K562 (cell line): ENCODE data around the gene CNOT1. TPM values are rescaled to one million over a fixed set of nuclear protein-coding genes. Genes with fewer than 3 reads are reported as not detected.

ENCODE experiments used
- ATF7 ChIP-seq: fragments of 450-650 bp; IDR thresholded peaks from 2 replicates; pipeline ENCODE4 v1.7.1; 2014; ENCODE audit warnings: mild to moderate bottlenecking, moderate library complexity
- GMEB1 ChIP-seq: fragments of 250-450 bp; sonication (Bioruptor Pico); IDR thresholded peaks from 2 replicates; pipeline ENCODE4 v1.4.0; 2020; ENCODE audit warnings: mild to moderate bottlenecking
- HDAC8 ChIP-seq: fragments of 450-650 bp; IDR thresholded peaks from 2 replicates; pipeline ENCODE4 v1.6.1; 2016; ENCODE audit warnings: mild to moderate bottlenecking, missing genetic modification characterization, moderate library complexity, missing compliant biosample characterization
- L3MBTL2 ChIP-seq: fragments of 450-650 bp; IDR thresholded peaks from 2 replicates; pipeline ENCODE4 v1.6.1; 2016; ENCODE audit warnings: mild to moderate bottlenecking, moderate library complexity
- MECOM ChIP-seq: fragments of 250-450 bp; sonication (Bioruptor Pico); IDR thresholded peaks from 2 replicates; pipeline ENCODE4 v1.8.0; 2022; ENCODE audit warnings: inconsistent platforms
- MGA ChIP-seq: fragments of 450-650 bp; IDR thresholded peaks from 2 replicates; pipeline ENCODE4 v1.6.1; 2016; ENCODE audit warnings: mild to moderate bottlenecking, moderate library complexity
- PREB ChIP-seq: sonication (generic); formaldehyde crosslinking; IDR thresholded peaks from 2 replicates; pipeline ENCODE4 v1.8.1; 2023; ENCODE audit warnings: mild to moderate bottlenecking, missing genetic modification reagents
- SMAD4 ChIP-seq: fragments of 250-450 bp; sonication (Bioruptor Pico); conservative IDR thresholded peaks from 2 replicates; pipeline ENCODE4 v1.8.0; 2021; ENCODE audit warnings: inconsistent platforms, mild to moderate bottlenecking, moderate library complexity
- TAF9B ChIP-seq: fragments of 450-650 bp; IDR thresholded peaks from 2 replicates; pipeline ENCODE4 v1.6.1; 2018; ENCODE audit warnings: mild to moderate bottlenecking; ENCODE audit not compliant: partially characterized antibody
- ZNF175 ChIP-seq: fragments of 200-800 bp; sonication (Bioruptor generic); IDR thresholded peaks from 2 replicates; pipeline ENCODE4 v1.6.1; 2016; ENCODE audit warnings: low read depth, mild to moderate bottlenecking, missing genetic modification characterization, missing compliant biosample characterization
- ZNF232 ChIP-seq: sonication (generic); formaldehyde crosslinking; IDR thresholded peaks from 2 replicates; pipeline ENCODE4 v1.8.0; 2022; ENCODE audit warnings: mild to moderate bottlenecking, missing genetic modification reagents
- ZNF274 ChIP-seq: IDR thresholded peaks from 2 replicates; pipeline ENCODE4 v1.6.1; 2011; ENCODE audit warnings: low read depth, mild to moderate bottlenecking, low read length, moderate library complexity, borderline replicate concordance
- ZNF586 ChIP-seq: fragments of 450-650 bp; formaldehyde crosslinking; conservative IDR thresholded peaks from 2 replicates; pipeline ENCODE4 v1.4.0; 2020; ENCODE audit warnings: mild to moderate bottlenecking, moderate library complexity
- ZNF717 ChIP-seq: fragments of 250-450 bp; sonication (Bioruptor Pico); IDR thresholded peaks from 2 replicates; pipeline ENCODE4 v1.5.0; 2021
- polyA plus RNA-seq, 8 experiments: library from polyadenylated mRNA; depleted of rRNA in 4 of 8; stranded (reverse) in 5 of 8; unstranded in 3 of 8; fragments of >200 nt; fragmentation: Nextera tagmentation in 2 of 8; fragmentation: Illumina TruSeq in 1 of 8; extraction: Ambion mirVana in 2 of 8; extraction: Trizol in 1 of 8; gene quantifications; 2 replicates each; pipeline versions ENCODE4 v1.2.1 to v1.2.3, GENCODE V29; 2011 to 2014; ENCODE audit warnings: inconsistent platforms in 1 of 8, missing spikeins in 1 of 8
- total RNA-seq, 7 experiments: library from RNA; depleted of rRNA in 6 of 7; stranded (reverse); fragments of >200 nt in 6 of 7; fragmentation: Illumina TruSeq in 2 of 7; extraction: Trizol in 2 of 7; gene quantifications; 2 replicates each; pipeline versions ENCODE4 v1.2.1 to v1.2.3, GENCODE V29; 2011 to 2021; ENCODE audit warnings: low replicate concordance in 1 of 7

The CNOT1 gene
- total and polyA plus RNA-seq, 9 of the 15 experiments (the other 6 are each of a cell fraction or from before 2014, with no cell fraction given): 110 to 270 (median 220) TPM

- peak; percentile 50 for TF ChIP-seq MGA
- TF ChIP-seq ZNF717 (CRISPR knock-in tag): no peak
- TF ChIP-seq MECOM (CRISPR knock-in tag): peak; percentile 18; the same call in 1 of the 2 replicates
- peak; percentile 77 for TF ChIP-seq L3MBTL2
- TF ChIP-seq ZNF232 (CRISPR knock-in tag): no peak
- TF ChIP-seq SMAD4 (CRISPR knock-in tag): peak; percentile 69
- no peak for TF ChIP-seq ZNF274
- no peak for TF ChIP-seq ATF7
- TF ChIP-seq ZNF586 (CRISPR knock-in tag): no peak
- TF ChIP-seq PREB: no peak
- TF ChIP-seq HDAC8 (tag): 0 out of 2 replicates have a peak, but pooled peaks have one; percentile 5
- peak; percentile 58; the same call in 1 of the 2 replicates for TF ChIP-seq ZNF175 (CRISPR knock-in tag)
- no peak for TF ChIP-seq TAF9B
- no peak for TF ChIP-seq GMEB1 (CRISPR knock-in tag)
Measured at GRCh38 chr16:58654560-58655214, 25.1 kb upstream of the CNOT1 start (continued).
